ENCODE measurements around the gene CHRNA7.
"Not testable (repeated sequence)": the region's sequence is repeated elsewhere in the genome, so short reads cannot be mapped to it uniquely, and the experiment has no call there.

- not testable (repeated sequence) for TF ChIP-seq CTCF (conservative IDR thresholded peaks at IDR 0.05; ENCODE audit: low read length); EZH2phosphoT487 (IDR thresholded peaks at IDR 0.05; ENCODE audit: borderline replicate concordance)
Observed at GRCh38 chr15:32193780-32194179, 163.5 kb downstream of the CHRNA7 start.
